Keratinocyte (primary cell): ENCODE data around the gene NRP2.

ENCODE experiments used
- EZH2 ChIP-seq: IDR thresholded peaks from one replicate; pipeline ENCODE4 v1.6.1; 2012; ENCODE audit warnings: inconsistent platforms, mild to moderate bottlenecking, low read length, moderate library complexity
- TF ChIP-seq, protein P1 (sequence below), 3 experiments: IDR thresholded peaks in 1 of 3; conservative IDR thresholded peaks in 1 of 3; optimal IDR thresholded peaks in 1 of 3; 2 replicates in 2 of 3; 3 replicates in 1 of 3; pipeline versions ENCODE3 to v1.5.1; 2011; ENCODE audit warnings: low read length in 3 of 3, mild to moderate bottlenecking in 3 of 3, moderate library complexity in 2 of 3, control low read depth in 1 of 3, inconsistent platforms in 1 of 3; ENCODE audit not compliant: insufficient read depth in 2 of 3; ENCODE audit errors: extremely low read depth in 1 of 3

DNA sequence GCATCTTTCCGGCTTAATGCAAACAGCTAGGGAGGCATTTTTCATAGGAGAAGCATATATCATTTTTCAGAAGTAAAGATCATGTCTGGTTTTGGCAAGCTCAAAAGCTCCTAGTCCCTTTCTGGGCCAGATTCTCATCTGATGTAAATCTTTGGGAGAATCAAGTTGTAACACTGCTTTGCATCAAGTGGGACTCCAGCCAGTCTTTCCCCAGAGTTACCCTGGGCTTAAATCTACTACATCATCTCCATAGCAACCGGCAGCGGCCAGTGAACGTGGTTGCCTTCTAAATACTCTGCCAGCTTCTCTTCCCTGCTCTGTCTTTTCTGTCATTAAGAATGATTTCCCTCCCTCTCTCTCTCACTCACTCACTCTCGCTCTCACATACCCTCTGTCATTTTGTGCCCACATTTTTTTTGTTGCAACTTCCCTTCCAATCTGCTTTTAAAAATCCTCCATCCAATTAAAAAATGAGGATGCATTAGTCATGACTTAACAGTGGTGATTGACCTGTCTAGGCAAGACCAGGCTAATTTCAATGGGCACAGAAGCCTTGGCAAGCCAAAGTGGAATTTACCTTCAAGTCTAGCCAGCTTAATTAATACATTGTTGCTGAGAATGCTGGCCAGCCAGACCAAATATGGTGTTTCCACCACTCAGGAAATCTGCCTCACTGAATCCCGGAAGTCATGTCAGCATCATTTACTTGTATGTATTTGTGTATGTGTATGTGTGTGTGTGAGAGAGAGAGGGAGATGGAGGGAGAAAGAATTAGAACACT, 93.0 kb downstream of the NRP2 start:
- TF ChIP-seq, protein P1, sequence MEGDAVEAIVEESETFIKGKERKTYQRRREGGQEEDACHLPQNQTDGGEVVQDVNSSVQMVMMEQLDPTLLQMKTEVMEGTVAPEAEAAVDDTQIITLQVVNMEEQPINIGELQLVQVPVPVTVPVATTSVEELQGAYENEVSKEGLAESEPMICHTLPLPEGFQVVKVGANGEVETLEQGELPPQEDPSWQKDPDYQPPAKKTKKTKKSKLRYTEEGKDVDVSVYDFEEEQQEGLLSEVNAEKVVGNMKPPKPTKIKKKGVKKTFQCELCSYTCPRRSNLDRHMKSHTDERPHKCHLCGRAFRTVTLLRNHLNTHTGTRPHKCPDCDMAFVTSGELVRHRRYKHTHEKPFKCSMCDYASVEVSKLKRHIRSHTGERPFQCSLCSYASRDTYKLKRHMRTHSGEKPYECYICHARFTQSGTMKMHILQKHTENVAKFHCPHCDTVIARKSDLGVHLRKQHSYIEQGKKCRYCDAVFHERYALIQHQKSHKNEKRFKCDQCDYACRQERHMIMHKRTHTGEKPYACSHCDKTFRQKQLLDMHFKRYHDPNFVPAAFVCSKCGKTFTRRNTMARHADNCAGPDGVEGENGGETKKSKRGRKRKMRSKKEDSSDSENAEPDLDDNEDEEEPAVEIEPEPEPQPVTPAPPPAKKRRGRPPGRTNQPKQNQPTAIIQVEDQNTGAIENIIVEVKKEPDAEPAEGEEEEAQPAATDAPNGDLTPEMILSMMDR (optimal IDR thresholded peaks at IDR 0.05 in 1 of 3, IDR thresholded peaks at IDR 0.05 in 1 of 3, conservative IDR thresholded peaks at IDR 0.05 in 1 of 3; ENCODE audit: extremely low read depth in 1 of 3, insufficient read depth in 2 of 3, low read length in 3 of 3), result no peak
- no peak for TF ChIP-seq EZH2
